Endothelial cell of umbilical vein (primary cell): Measurements from ENCODE around the gene PLIN5. TPM values are rescaled to one million over a fixed set of nuclear protein-coding genes. Genes with fewer than 3 reads are reported as not detected.

Experiments
- BruUV-seq: library from RNA; stranded (reverse); fragments of 400-500 nt; replicated peaks from 2 replicates; lab custom pipeline; 2021; lab: Mats Ljungman, UMichigan
- CTCF ChIA-PET: fragments of 300-600, 350-600 bp; sonication (Branson Sonifier 250); formaldehyde crosslinking; loops from one replicate; lab custom pipeline; 2021; ENCODE audit warnings: antibody characterized with exemption, inconsistent platforms; lab: Charles Lee
- POLR2A ChIA-PET: fragments of 300-600, 350-600 bp; sonication (Branson Sonifier 250); formaldehyde crosslinking; loops from one replicate; lab custom pipeline; 2021; ENCODE audit warnings: antibody characterized with exemption, inconsistent platforms; lab: Charles Lee
- DNase-seq: peaks from one replicate; pipeline ENCODE4 v3.0.0-alpha.2; 2011; ENCODE audit warnings: low read depth, low spot score
- FAIRE-seq: peaks from 2 replicates; lab custom pipeline; 2011; peaks lifted over from hg19 to GRCh38; lab: Jason Lieb, UNC
- H2AFZ ChIP-seq: 2 replicates; pipeline ENCODE4 v1.6.0; 2012; ENCODE audit warnings: low read depth, low read length, control low read depth, inconsistent platforms
- H3K27ac ChIP-seq: 2 replicates; pipeline ENCODE4 v1.5.1; 2011; ENCODE audit warnings: low read depth, mild to moderate bottlenecking, control low read depth, low read length, moderate library complexity; ENCODE audit not compliant: insufficient read depth
- H3K27me3 ChIP-seq, 2 experiments: 2 replicates each; pipeline versions ENCODE4 v1.6.0 to v1.6.1; 2011; ENCODE audit warnings: low read length in 2 of 2, mixed read lengths in 1 of 2; ENCODE audit not compliant: control insufficient read depth in 2 of 2, insufficient read depth in 2 of 2
- H3K36me3 ChIP-seq, 2 experiments: 2 replicates in 1 of 2; 3 replicates in 1 of 2; pipeline ENCODE4 v1.5.1; 2011; ENCODE audit warnings: low read length in 2 of 2, mild to moderate bottlenecking in 1 of 2, moderate library complexity in 1 of 2; ENCODE audit not compliant: control insufficient read depth in 2 of 2, insufficient read depth in 2 of 2; ENCODE audit errors: extremely low read depth in 1 of 2
- H3K4me1 ChIP-seq: 3 replicates; pipeline ENCODE4 v1.5.1; 2011; ENCODE audit warnings: mild to moderate bottlenecking, low read length; ENCODE audit not compliant: control insufficient read depth, insufficient read depth; ENCODE audit errors: extremely low read depth
- H3K4me2 ChIP-seq: 2 replicates; pipeline ENCODE4 v1.6.1; 2011; ENCODE audit warnings: low read length, control low read depth, mixed read lengths; ENCODE audit not compliant: insufficient read depth
- H3K4me3 ChIP-seq, 3 experiments: fragments of 200-600 bp in 1 of 3; sonication (generic), shearing (Covaris generic) in 1 of 3; replicated peaks in 1 of 3; 2 replicates each; pipeline ENCODE4 v1.5.1; 2011 to 2016; ENCODE audit warnings: control low read depth in 3 of 3, low read length in 3 of 3, mild to moderate bottlenecking in 2 of 3, inconsistent platforms in 1 of 3, low read depth in 1 of 3, moderate library complexity in 1 of 3; ENCODE audit not compliant: insufficient read depth in 1 of 3
- H3K79me2 ChIP-seq: 2 replicates; pipeline ENCODE4 v1.6.0; 2012; ENCODE audit warnings: low read length, inconsistent platforms; ENCODE audit not compliant: control insufficient read depth, insufficient read depth
- H3K9ac ChIP-seq: replicated peaks from 2 replicates; pipeline ENCODE3; 2011; ENCODE audit warnings: low read length, control low read depth; ENCODE audit not compliant: insufficient read depth; ENCODE audit errors: extremely low read depth
- H3K9me1 ChIP-seq: replicated peaks from 3 replicates; pipeline ENCODE4 v1.6.0; 2011; ENCODE audit warnings: mild to moderate bottlenecking, low read length; ENCODE audit not compliant: control insufficient read depth, insufficient read depth; ENCODE audit errors: extremely low read depth
- H3K9me3 ChIP-seq: replicated peaks from 2 replicates; pipeline ENCODE4 v1.5.1; 2012; ENCODE audit warnings: low read length, inconsistent platforms; ENCODE audit not compliant: control insufficient read depth, insufficient read depth
- H4K20me1 ChIP-seq: replicated peaks from 2 replicates; pipeline ENCODE3; 2011; ENCODE audit warnings: mild to moderate bottlenecking, low read length; ENCODE audit not compliant: control insufficient read depth, insufficient read depth; ENCODE audit errors: extremely low read depth
- CTCF ChIP-seq, 2 donors: IDR thresholded peaks; 1 replicate in 1 of 2; 2 replicates in 1 of 2; pipeline ENCODE4 v1.5.1; 2011; ENCODE audit warnings: low read length in 2 of 2, mild to moderate bottlenecking in 2 of 2, moderate library complexity in 2 of 2, control low read depth in 1 of 2, inconsistent platforms in 1 of 2, low read depth in 1 of 2; ENCODE audit not compliant: insufficient read depth in 1 of 2; ENCODE audit errors: extremely low read depth in 1 of 2
- EZH2 ChIP-seq: IDR thresholded peaks from 2 replicates; pipeline ENCODE4 v1.6.1; 2012; ENCODE audit warnings: borderline replicate concordance, low read depth, mild to moderate bottlenecking, moderate library complexity, low read length, inconsistent platforms; ENCODE audit not compliant: severe bottlenecking
- FOS ChIP-seq: IDR thresholded peaks from 2 replicates; pipeline ENCODE4 v1.6.1; 2011; ENCODE audit warnings: mild to moderate bottlenecking, low read length, moderate library complexity, borderline replicate concordance; ENCODE audit not compliant: insufficient read depth
- GATA2 ChIP-seq: IDR thresholded peaks from 2 replicates; pipeline ENCODE4 v1.7.0; 2011; ENCODE audit warnings: low read depth, mild to moderate bottlenecking, moderate library complexity, mixed read lengths, low read length; ENCODE audit not compliant: insufficient read length, insufficient read depth
- JUN ChIP-seq: IDR thresholded peaks from 2 replicates; pipeline ENCODE4 v1.6.1; 2011; ENCODE audit warnings: borderline replicate concordance, low read depth; ENCODE audit not compliant: insufficient read length, insufficient read depth
- MAX ChIP-seq: IDR thresholded peaks from 2 replicates; pipeline ENCODE4 v1.6.1; 2011; ENCODE audit not compliant: insufficient read depth, insufficient read length
- MYC ChIP-seq: IDR thresholded peaks from one replicate; pipeline ENCODE4 v1.6.1; 2011; ENCODE audit warnings: mild to moderate bottlenecking, low read depth, low read length
- POLR2A ChIP-seq: IDR thresholded peaks from 2 replicates; pipeline ENCODE4 v1.6.1; 2012; ENCODE audit warnings: low read depth, mild to moderate bottlenecking, control low read depth, low read length
- POLR2AphosphoS5 ChIP-seq: IDR thresholded peaks from 2 replicates; pipeline ENCODE4 v1.6.1; 2012; ENCODE audit warnings: low read depth, mild to moderate bottlenecking, control low read depth, low read length, moderate library complexity; ENCODE audit not compliant: insufficient read depth
- dilution Hi-C: fragments of 300-500 bp; cut with MboI; formaldehyde crosslinking; loops from one replicate; pipeline ENCODE4 v1.15.0; 2019; ENCODE audit warnings: low sequenced_read_pairs; ENCODE audit not compliant: extremely low pct_ligation_motif_present
- intact Hi-C: fragments of 100-400 bp; cut with micrococcal nuclease; formaldehyde crosslinking; loops from one replicate; pipeline ENCODE4 v1.10.0; 2022
- polyA plus RNA-seq, 4 experiments: library from polyadenylated mRNA; depleted of rRNA in 3 of 4; stranded (reverse) in 3 of 4; unstranded in 1 of 4; fragments of >200 nt; gene quantifications; 2 replicates each; pipeline versions ENCODE4 v1.2.1 to v1.2.3, GENCODE V29; 2011 to 2012; ENCODE audit warnings: missing spikeins in 1 of 4
- total RNA-seq: library from RNA; stranded (reverse); gene quantifications from 2 replicates; pipeline ENCODE4 v1.2.3, GENCODE V29; 2021

Gene PLIN5
- total and polyA plus RNA-seq, 2 donors (not counting 3 experiments of a cell fraction or from before 2014, with no cell fraction given): 0.17 to 0.24 TPM

GRCh38 chr19:4491446-4491845 lies 43.6 kb downstream of the PLIN5 start:
- FAIRE-seq (no peak), DNase-seq (no peak)
- Histone ChIP-seq H3K36me3 (peaks cover 2 to 42% of the 10 kb centered on the region in 2 experiments), H3K9me1 (no peaks in the 10 kb centered on the region), H3K4me1 (no peaks in the 10 kb centered on the region), H3K9me3 (no peaks in the 10 kb centered on the region), H3K4me3 (no peak overlapping the region), H3K79me2 (no peaks in the 10 kb centered on the region), H4K20me1 (no peaks in the 10 kb centered on the region), H2AFZ (no peak overlapping the region), H3K27ac (no peak overlapping the region), H3K9ac (no peak overlapping the region), H3K27me3 (no peaks in the 10 kb centered on the region), H3K4me2 (no peak overlapping the region)
- ChIA-PET CTCF (no interaction called here), POLR2A (no interaction called here)
- TF ChIP-seq FOS (no peak), POLR2A (no peak), GATA2 (no peak), POLR2AphosphoS5 (no peak), CTCF (IDR thresholded peaks at IDR 0.05; ENCODE audit: extremely low read depth in 1 of 2, insufficient read depth in 1 of 2, low read depth in 1 of 2, low read length in 2 of 2) (no peak), JUN (no peak), MYC (no peak), EZH2 (no peak), MAX (no peak)
- intact Hi-C loops (no loop called here), dilution Hi-C loops (no loop called here)
- BruUV-seq: no TSS peak
